ENCODE data around the gene WDR4. TPM values are rescaled to one million over a fixed set of nuclear protein-coding genes. Genes with fewer than 3 reads are reported as not detected.

The WDR4 gene
- total and polyA plus RNA-seq, 9 of the 15 experiments (the other 6 are each of a cell fraction or from before 2014, with no cell fraction given) = 5.4 to 95.4 (median 32.1) TPM

DNA sequence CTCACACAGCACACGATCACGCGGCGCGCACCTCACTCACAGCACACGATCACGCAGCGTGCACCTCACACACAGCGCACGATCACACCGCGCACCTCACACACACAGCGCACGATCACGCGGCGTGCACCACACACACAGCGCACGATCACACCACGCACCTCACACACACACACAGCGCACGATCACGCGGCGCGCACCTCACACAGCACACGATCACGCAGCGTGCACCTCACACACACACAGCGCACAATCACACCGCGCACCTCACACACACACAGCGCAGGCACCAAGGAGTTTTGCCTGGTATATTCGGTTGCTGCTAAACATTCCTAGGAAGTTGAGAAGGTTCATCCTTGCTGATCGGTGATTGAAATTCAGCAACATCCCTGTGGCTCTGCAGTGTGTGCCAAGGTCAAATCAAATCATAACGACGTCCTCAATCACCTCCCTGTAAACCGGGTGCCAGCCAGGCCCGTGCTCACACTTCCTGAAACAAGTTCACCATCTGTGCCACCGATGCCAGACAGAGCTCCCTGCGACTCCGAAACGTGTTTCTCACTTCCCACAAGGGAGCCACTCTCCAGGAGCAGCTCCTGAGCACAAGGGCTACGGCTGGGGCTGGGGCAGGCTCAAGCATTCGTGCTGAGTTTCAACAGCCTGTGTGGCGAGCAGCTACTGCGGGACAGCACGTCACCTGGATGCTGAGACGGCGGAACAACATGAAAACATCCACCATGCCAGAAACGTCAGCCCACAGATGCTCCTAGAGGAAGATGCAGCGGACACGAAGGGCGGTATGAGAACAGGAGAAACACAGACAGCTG lies 30.2 kb downstream of the WDR4 start (continued):
- TF ChIP-seq FOSL1 (tag; conservative IDR thresholded peaks at IDR 0.05) (no peak), MYC (IDR thresholded peaks at IDR 0.05; ENCODE audit: low read depth, low read length) (no peak), MYC (CRISPR knock-in tag; IDR thresholded peaks at IDR 0.05; ENCODE audit: borderline replicate concordance, low read depth) (no peak), PPARD (CRISPR knock-in tag; IDR thresholded peaks at IDR 0.05) (no peak), HDAC2 (IDR thresholded peaks at IDR 0.05) (no peak), ZNF780A (CRISPR knock-in tag; IDR thresholded peaks at IDR 0.05) (no peak), MED1 (CRISPR knock-in tag; IDR thresholded peaks at IDR 0.05; ENCODE audit: borderline replicate concordance) (no peak), RCOR1 (IDR thresholded peaks at IDR 0.05; ENCODE audit: borderline replicate concordance in 1 of 2, low read depth in 2 of 2, low read length in 2 of 2) (no peak)
- TF ChIP-seq, protein P1, sequence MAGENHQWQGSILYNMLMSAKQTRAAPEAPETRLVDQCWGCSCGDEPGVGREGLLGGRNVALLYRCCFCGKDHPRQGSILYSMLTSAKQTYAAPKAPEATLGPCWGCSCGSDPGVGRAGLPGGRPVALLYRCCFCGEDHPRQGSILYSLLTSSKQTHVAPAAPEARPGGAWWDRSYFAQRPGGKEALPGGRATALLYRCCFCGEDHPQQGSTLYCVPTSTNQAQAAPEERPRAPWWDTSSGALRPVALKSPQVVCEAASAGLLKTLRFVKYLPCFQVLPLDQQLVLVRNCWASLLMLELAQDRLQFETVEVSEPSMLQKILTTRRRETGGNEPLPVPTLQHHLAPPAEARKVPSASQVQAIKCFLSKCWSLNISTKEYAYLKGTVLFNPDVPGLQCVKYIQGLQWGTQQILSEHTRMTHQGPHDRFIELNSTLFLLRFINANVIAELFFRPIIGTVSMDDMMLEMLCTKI (IDR thresholded peaks at IDR 0.05; ENCODE audit: partially characterized antibody) = no peak
